Measurements from ENCODE around the gene CYB5A.

The CYB5A gene

GRCh38 chr18:74213429-74213828 is 78.3 kb downstream of the CYB5A start:
- DNase-seq (ENCODE audit: low read depth), result no peak

GRCh38 chr18:74204526-74205152 is 87.1 kb downstream of the CYB5A start:
- DNase-seq (ENCODE audit: low read depth), result no peak

DNA sequence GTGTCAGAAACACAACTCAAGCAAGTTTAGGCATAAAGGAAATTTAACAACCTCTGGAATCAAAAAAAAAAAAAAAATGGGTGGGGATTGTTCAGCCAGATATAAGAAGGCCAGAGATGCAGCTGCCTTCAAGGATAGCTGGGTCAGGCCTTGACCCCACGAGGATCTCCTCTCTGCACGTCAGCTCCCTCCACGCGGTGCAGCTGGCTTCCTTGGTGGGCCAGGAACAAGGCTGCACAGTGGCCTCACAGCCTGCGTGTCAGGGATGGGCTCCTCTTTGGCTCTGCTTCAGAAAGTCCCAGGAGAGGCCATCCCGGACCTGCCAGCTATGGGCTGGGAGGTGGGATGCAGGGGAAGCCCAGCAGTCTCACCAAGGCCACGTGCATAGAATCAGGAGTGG is 88.0 kb downstream of the CYB5A start:
- DNase-seq (ENCODE audit: low read depth), result no peak

Measured in stimulated activated CD8-positive, alpha-beta memory T cell treated with anti-CD3 and anti-CD28 coated beads, Interleukin-7, amount 100 ng/mL, for 24 hours (primary cell).